IMR-90 (cell line): ENCODE measurements around the gene TMPRSS3. TPM values are rescaled to one million over a fixed set of nuclear protein-coding genes. Genes with fewer than 3 reads are reported as not detected.

ENCODE experiments used
- ATAC-seq: fragments of 200-7000 bp; cut with Tn5 transposase; 2 replicates; pipeline ENCODE4 v1.9.1; 2020; ENCODE audit warnings: low read depth, mild to moderate bottlenecking, moderate library complexity
- BruUV-seq: library from RNA; stranded (reverse); fragments of 400-500 nt; replicated peaks from 2 replicates; lab custom pipeline; 2021; lab: Mats Ljungman, UMichigan
- CTCF ChIA-PET: fragments of 300-600 bp; formaldehyde crosslinking; extraction: SDS; loops from one replicate; lab custom pipeline; 2021; ENCODE audit warnings: antibody characterized with exemption; lab: Yijun Ruan, JAX
- POLR2A ChIA-PET: fragments of 300-600 bp; sonication (Branson Sonifier 250); formaldehyde crosslinking; loops from one replicate; lab custom pipeline; 2022; ENCODE audit warnings: antibody characterized with exemption; ENCODE audit not compliant: unreplicated experiment; lab: Charles Lee
- DNase-seq: peaks from one replicate; pipeline ENCODE4 v3.0.0; 2013
- H2AFZ ChIP-seq: replicated peaks from 2 replicates; pipeline ENCODE3; 2013; ENCODE audit warnings: low read length, mild to moderate bottlenecking; ENCODE audit not compliant: poor library complexity
- H2AK5ac ChIP-seq: 2 replicates; pipeline ENCODE4 v1.6.1; 2013; ENCODE audit warnings: low read depth, low read length, inconsistent platforms
- H2AK9ac ChIP-seq: replicated peaks from 2 replicates; pipeline ENCODE3; 2013; ENCODE audit warnings: mild to moderate bottlenecking, low read depth, low read length, moderate library complexity; ENCODE audit not compliant: poor library complexity
- H2BK120ac ChIP-seq: 2 replicates; pipeline ENCODE4 v1.6.1; 2013; ENCODE audit warnings: low read depth, low read length, inconsistent platforms
- H2BK15ac ChIP-seq: 3 replicates; pipeline ENCODE4 v1.6.1; 2013; ENCODE audit warnings: low read depth, low read length, inconsistent platforms
- H2BK20ac ChIP-seq: 2 replicates; pipeline ENCODE4 v1.6.1; 2013; ENCODE audit warnings: low read depth, mild to moderate bottlenecking, inconsistent platforms, low read length, moderate library complexity
- H2BK5ac ChIP-seq: 2 replicates; pipeline ENCODE4 v1.6.1; 2013; ENCODE audit warnings: mild to moderate bottlenecking, low read depth, low read length, inconsistent platforms; ENCODE audit not compliant: poor library complexity, severe bottlenecking
- H3K14ac ChIP-seq: replicated peaks from 2 replicates; pipeline ENCODE4 v1.6.1; 2013; ENCODE audit warnings: low read depth, low read length, inconsistent platforms
- H3K18ac ChIP-seq: 2 replicates; pipeline ENCODE4 v1.6.1; 2013; ENCODE audit warnings: low read depth, low read length, control low read depth
- H3K23ac ChIP-seq: 2 replicates; pipeline ENCODE4 v1.6.1; 2013; ENCODE audit warnings: low read depth, low read length, inconsistent platforms
- H3K27ac ChIP-seq: 2 replicates; pipeline ENCODE4 v1.5.1; 2013; ENCODE audit warnings: mild to moderate bottlenecking, control low read depth, low read length; ENCODE audit not compliant: insufficient read depth
- H3K27me3 ChIP-seq: 2 replicates; pipeline ENCODE4 v1.6.1; 2013; ENCODE audit warnings: low read length; ENCODE audit not compliant: control insufficient read depth, insufficient read depth
- H3K36me3 ChIP-seq: 2 replicates; pipeline ENCODE4 v1.6.1; 2013; ENCODE audit warnings: low read length, mixed read lengths; ENCODE audit not compliant: control insufficient read depth, insufficient read depth
- H3K4ac ChIP-seq: 2 replicates; pipeline ENCODE4 v1.6.1; 2013; ENCODE audit warnings: low read depth, low read length, inconsistent platforms
- H3K4me1 ChIP-seq: 2 replicates; pipeline ENCODE4 v1.6.1; 2013; ENCODE audit warnings: low read length, mixed read lengths; ENCODE audit not compliant: control insufficient read depth, insufficient read depth
- H3K4me2 ChIP-seq: 2 replicates; pipeline ENCODE4 v1.6.1; 2013; ENCODE audit warnings: low read depth, mild to moderate bottlenecking, control low read depth, low read length, moderate library complexity
- H3K4me3 ChIP-seq: 2 replicates; pipeline ENCODE4 v1.5.1; 2013; ENCODE audit warnings: low read depth, mild to moderate bottlenecking, control low read depth, low read length, moderate library complexity; ENCODE audit not compliant: insufficient read depth
- H3K56ac ChIP-seq: 2 replicates; pipeline ENCODE4 v1.6.1; 2013; ENCODE audit warnings: low read length, inconsistent platforms; ENCODE audit not compliant: insufficient read depth; ENCODE audit errors: extremely low read depth
- H3K79me1 ChIP-seq, 2 experiments: 2 replicates each; pipeline ENCODE4 v1.6.1; 2013; ENCODE audit warnings: low read length in 2 of 2, inconsistent platforms in 1 of 2, low read depth in 1 of 2
- H3K9ac ChIP-seq: 2 replicates; pipeline ENCODE4 v1.6.1; 2013; ENCODE audit warnings: low read depth, low read length, control low read depth
- H3K9me1 ChIP-seq: 2 replicates; pipeline ENCODE4 v1.6.1; 2013; ENCODE audit warnings: low read length, inconsistent platforms; ENCODE audit not compliant: insufficient read depth
- H3K9me3 ChIP-seq: 2 replicates; pipeline ENCODE4 v1.6.1; 2013; ENCODE audit warnings: low read length; ENCODE audit not compliant: control insufficient read depth, insufficient read depth
- H4K20me1 ChIP-seq: 2 replicates; pipeline ENCODE4 v1.6.1; 2013; ENCODE audit warnings: low read length, inconsistent platforms; ENCODE audit not compliant: insufficient read depth
- H4K5ac ChIP-seq: 2 replicates; pipeline ENCODE4 v1.6.1; 2013; ENCODE audit warnings: mild to moderate bottlenecking, low read depth, low read length, control low read depth
- H4K8ac ChIP-seq, 2 experiments: 2 replicates each; pipeline ENCODE4 v1.6.1; 2013; ENCODE audit warnings: low read depth in 2 of 2, low read length in 2 of 2, control low read depth in 1 of 2, inconsistent platforms in 1 of 2
- H4K91ac ChIP-seq: 2 replicates; pipeline ENCODE4 v1.6.1; 2013; ENCODE audit warnings: low read depth, low read length, inconsistent platforms; ENCODE audit not compliant: insufficient read depth
- MXI1 ChIP-seq: IDR thresholded peaks from 2 replicates; pipeline ENCODE4 v1.6.1; 2012; ENCODE audit warnings: low read depth, mild to moderate bottlenecking, low read length, moderate library complexity, borderline replicate concordance
- WGBS, 2 experiments: methylation state at CpG; one replicate each; pipeline versions ENCODE4 v1.1.5 to v1.1.7; 2013; ENCODE audit warnings: missing lambda C conversion rate in 2 of 2; ENCODE audit not compliant: insufficient read length in 1 of 2; ENCODE audit errors: extremely low coverage in 2 of 2; 5-methylcytosine and 5-hydroxymethylcytosine counted together
- dilution Hi-C: fragments of 300-500 bp; cut with HindIII; formaldehyde crosslinking; loops from one replicate; pipeline ENCODE4 v1.14.3; 2018; ENCODE audit warnings: low sequenced_read_pairs; ENCODE audit not compliant: unreplicated experiment
- in situ Hi-C: fragments of 300-500 bp; cut with MboI; formaldehyde crosslinking; loops from 3 replicates; pipeline ENCODE4 v1.14.3; 2019; ENCODE audit warnings: low sequenced_read_pairs, inconsistent platforms, mixed read lengths
- intact Hi-C: fragments of 100-400 bp; cut with micrococcal nuclease; formaldehyde crosslinking; loops from 2 replicates; pipeline ENCODE4 v1.10.0; 2022
- polyA plus RNA-seq, 3 experiments: library from polyadenylated mRNA; depleted of rRNA; stranded (reverse); fragments of >200 nt; gene quantifications; 2 replicates each; pipeline ENCODE4 v1.2.3, GENCODE V29; 2012; ENCODE audit warnings: low replicate concordance in 1 of 3
- total RNA-seq: library from RNA; depleted of rRNA; stranded (reverse); fragments of >200 nt; gene quantifications from 2 replicates; pipeline ENCODE4 v1.2.3, GENCODE V29; 2012

The TMPRSS3 gene
- total and polyA plus RNA-seq, 2 of the 4 experiments (the other 2 are of a cell fraction), result not detected

DNA sequence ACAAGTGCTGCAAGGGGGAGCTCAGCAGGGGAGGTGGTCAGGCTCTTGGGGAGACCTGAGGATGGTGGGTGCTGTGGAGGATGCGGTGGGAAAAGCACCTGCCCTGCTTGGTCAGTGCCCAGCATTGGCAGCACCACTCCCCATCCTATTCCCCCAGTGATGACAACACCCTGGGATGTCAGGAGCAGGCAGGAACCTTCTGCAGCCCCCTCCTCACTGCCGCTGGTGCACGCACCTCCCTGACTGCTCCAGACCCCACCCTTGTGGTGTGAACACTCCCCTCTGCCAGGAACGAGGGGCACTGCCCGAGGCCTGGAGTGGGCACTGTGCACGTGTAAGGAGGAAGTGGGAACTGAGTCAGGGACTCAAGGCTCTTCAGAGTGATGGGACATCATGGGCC lies 12.5 kb downstream of the TMPRSS3 start:
- H2BK5ac ChIP-seq, result no peak overlapping the region
- H3K4me3 ChIP-seq, result no peak overlapping the region
- H3K9ac ChIP-seq, result no peak overlapping the region
- H3K27ac ChIP-seq, result no peak overlapping the region
- H3K18ac ChIP-seq, result no peak overlapping the region
- dilution Hi-C loops, result no loop called here
- H3K9me1 ChIP-seq, result no peaks in the 10 kb centered on the region
- ATAC-seq, result no peak
- no peak overlapping the region for H3K56ac ChIP-seq
- no peak overlapping the region for H2AK5ac ChIP-seq
- intact Hi-C loops, result no loop called here
- no peak for TF ChIP-seq MXI1
- WGBS, 2 experiments, result no CpG with 5 or more reads among the region's 6 CpGs
- no peak overlapping the region for H4K5ac ChIP-seq
- H3K14ac ChIP-seq, result no peak overlapping the region
- CTCF ChIA-PET, result no interaction called here
- peaks cover 3% of the 10 kb centered on the region; the same call in 1 of the 2 replicates for H3K9me3 ChIP-seq
- peak overlapping the region; percentile 50 for H2AK9ac ChIP-seq
- peaks cover 21% of the 10 kb centered on the region for H3K27me3 ChIP-seq
- BruUV-seq, result no TSS peak
- no peaks in the 10 kb centered on the region for H3K4me1 ChIP-seq
- no peak overlapping the region for H3K23ac ChIP-seq
- in situ Hi-C loops, result no loop called here
- no peak overlapping the region for H2BK120ac ChIP-seq
- no peak for DNase-seq
- POLR2A ChIA-PET, result no interaction called here
- no peak overlapping the region for H2BK20ac ChIP-seq
- H3K79me1 ChIP-seq, result no peaks in the 10 kb centered on the region
- no peak overlapping the region for H2AFZ ChIP-seq
- H3K4ac ChIP-seq, result no peak overlapping the region
- no peak overlapping the region for H3K4me2 ChIP-seq
- H4K8ac ChIP-seq, result no peak overlapping the region
- no peak overlapping the region for H2BK15ac ChIP-seq
- no peaks in the 10 kb centered on the region for H4K20me1 ChIP-seq
- no peak overlapping the region for H4K91ac ChIP-seq
- no peaks in the 10 kb centered on the region for H3K36me3 ChIP-seq
